ENCODE data around the gene BTBD18.

- TF ChIP-seq POLR2A (IDR thresholded peaks at IDR 0.05; ENCODE audit: low read length) (no peak), GATA1 (IDR thresholded peaks at IDR 0.05; ENCODE audit: low read depth, low read length) (no peak)
Measured at GRCh38 chr11:57776031-57776521, 24.5 kb upstream of the BTBD18 start.
